GM19043 (cell line): ENCODE measurements around the gene KCNH2.
"Not testable (repeated sequence)": the region's sequence is repeated elsewhere in the genome, so short reads cannot be mapped to it uniquely, and the experiment has no call there.

Experiments used
- ATAC-seq: cut with Tn5 transposase; IDR thresholded peaks from one replicate; pipeline ENCODE4 v1.9.1; 2021; ENCODE audit warnings: low read depth; ENCODE audit not compliant: unreplicated experiment

Gene KCNH2

GRCh38 chr7:150978126-150978789 lies at the start of gene KCNH2:
Gene KCNH2 (minus strand): TSS chr7:150978321. CDS start chr7:150977913, 408 bp downstream.
- ATAC-seq, result no peak

- ATAC-seq, result peak; percentile 1
Observed at GRCh38 chr7:151027728-151028130, 49.6 kb upstream of the KCNH2 start.

GRCh38 chr7:151026771-151027727 lies 48.9 kb upstream of the KCNH2 start:
- not testable (repeated sequence) for ATAC-seq

- no peak for ATAC-seq
Observed at GRCh38 chr7:151025924-151026671, 48.0 kb upstream of the KCNH2 start.

GRCh38 chr7:151024435-151025056 lies 46.4 kb upstream of the KCNH2 start, which contains the start of gene ATG9B:
Gene ATG9B (minus strand): TSS chr7:151024494. CDS start chr7:151024423, 71 bp downstream.
- no peak for ATAC-seq

GRCh38 chr7:151023232-151023631 lies 45.1 kb upstream of the KCNH2 start:
- no peak for ATAC-seq

- no peak for ATAC-seq
Observed at GRCh38 chr7:151020231-151020630, 42.1 kb upstream of the KCNH2 start.

- no peak for ATAC-seq
Observed at GRCh38 chr7:151019130-151019447, 41.0 kb upstream of the KCNH2 start.

GRCh38 chr7:151018421-151019129 lies 40.5 kb upstream of the KCNH2 start:
- ATAC-seq, result peak; percentile 18

GRCh38 chr7:151017953-151018420 lies 39.9 kb upstream of the KCNH2 start:
- peak; percentile 65 for ATAC-seq

GRCh38 chr7:151017370-151017952 lies 39.3 kb upstream of the KCNH2 start:
- no peak for ATAC-seq

GRCh38 chr7:151016942-151017341 lies 38.8 kb upstream of the KCNH2 start:
- ATAC-seq, result no peak

- no peak for ATAC-seq
Observed at GRCh38 chr7:151016505-151016904, 38.4 kb upstream of the KCNH2 start.

- no peak for ATAC-seq
Observed at GRCh38 chr7:151015967-151016366, 37.8 kb upstream of the KCNH2 start.

GRCh38 chr7:151014950-151015349 lies 36.8 kb upstream of the KCNH2 start:
- ATAC-seq, result no peak

- ATAC-seq, result no peak
Observed at GRCh38 chr7:151013733-151014497, 35.8 kb upstream of the KCNH2 start.

- no peak for ATAC-seq
Observed at GRCh38 chr7:151013356-151013732, 35.2 kb upstream of the KCNH2 start.

GRCh38 chr7:151012911-151013347 lies 34.8 kb upstream of the KCNH2 start:
- ATAC-seq, result no peak
